Measurements from ENCODE around the gene RAB39A.
"Not testable (repeated sequence)": the region's sequence is repeated elsewhere in the genome, so short reads cannot be mapped to it uniquely, and the experiment has no call there.

The RAB39A gene, protein sequence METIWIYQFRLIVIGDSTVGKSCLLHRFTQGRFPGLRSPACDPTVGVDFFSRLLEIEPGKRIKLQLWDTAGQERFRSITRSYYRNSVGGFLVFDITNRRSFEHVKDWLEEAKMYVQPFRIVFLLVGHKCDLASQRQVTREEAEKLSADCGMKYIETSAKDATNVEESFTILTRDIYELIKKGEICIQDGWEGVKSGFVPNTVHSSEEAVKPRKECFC

DNA sequence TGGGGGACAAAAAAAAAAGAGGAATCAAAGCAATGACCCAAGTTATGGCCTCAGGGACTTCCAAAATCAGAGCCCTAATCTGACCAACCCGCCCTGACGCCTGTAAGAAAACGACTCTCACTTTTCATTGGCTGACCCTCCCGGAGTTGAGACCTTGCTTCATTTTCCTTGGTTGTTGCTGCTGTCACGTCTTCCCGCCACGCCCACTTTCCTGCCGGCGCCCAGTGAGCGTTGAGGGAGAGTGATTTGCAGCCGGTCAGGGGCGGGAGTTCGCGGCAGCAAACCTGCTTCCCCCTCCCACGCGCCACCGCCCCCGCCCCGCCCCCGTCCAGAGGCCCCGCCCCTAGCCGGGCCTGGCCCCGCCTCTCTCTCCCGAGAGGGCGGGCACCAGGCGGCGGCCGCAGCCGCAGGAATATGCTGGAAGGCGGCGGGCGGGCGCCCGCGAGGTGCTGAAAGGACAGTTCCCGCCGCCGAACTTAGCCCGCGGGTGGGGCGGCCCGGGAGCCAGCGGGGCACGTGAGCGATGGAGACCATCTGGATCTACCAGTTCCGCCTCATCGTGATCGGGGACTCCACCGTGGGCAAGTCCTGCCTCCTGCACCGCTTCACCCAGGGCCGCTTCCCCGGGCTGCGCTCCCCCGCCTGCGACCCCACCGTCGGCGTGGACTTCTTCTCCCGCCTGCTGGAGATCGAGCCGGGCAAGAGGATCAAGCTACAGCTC lies at the start of gene RAB39A:
Gene RAB39A, plus strand, starts transcription at position 403 of the 721 bp plus-strand sequence. Its CDS starts 121 bp downstream, at position 524.
- peak; percentile 96 for DNase-seq

DNA sequence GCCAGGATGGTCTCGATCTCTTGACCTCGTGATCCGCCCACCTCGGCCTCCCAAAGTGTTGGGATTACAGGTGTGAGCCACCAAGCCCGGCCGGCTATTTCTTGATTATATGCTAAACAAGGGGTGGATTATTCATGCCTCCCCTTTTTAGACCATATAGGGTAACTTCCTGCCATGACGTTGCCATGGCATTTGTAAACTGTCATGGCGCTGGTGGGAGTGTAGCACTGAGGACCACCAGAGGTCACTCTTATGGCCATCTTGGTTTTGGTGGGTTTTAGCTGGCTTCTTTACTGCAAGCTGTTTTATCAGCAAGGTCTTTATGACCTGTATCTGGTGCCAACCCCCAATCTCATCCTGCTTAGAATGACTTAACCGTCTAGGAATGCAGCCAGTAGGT lies 46.8 kb upstream of the RAB39A start:
- not testable (repeated sequence) for DNase-seq

DNA sequence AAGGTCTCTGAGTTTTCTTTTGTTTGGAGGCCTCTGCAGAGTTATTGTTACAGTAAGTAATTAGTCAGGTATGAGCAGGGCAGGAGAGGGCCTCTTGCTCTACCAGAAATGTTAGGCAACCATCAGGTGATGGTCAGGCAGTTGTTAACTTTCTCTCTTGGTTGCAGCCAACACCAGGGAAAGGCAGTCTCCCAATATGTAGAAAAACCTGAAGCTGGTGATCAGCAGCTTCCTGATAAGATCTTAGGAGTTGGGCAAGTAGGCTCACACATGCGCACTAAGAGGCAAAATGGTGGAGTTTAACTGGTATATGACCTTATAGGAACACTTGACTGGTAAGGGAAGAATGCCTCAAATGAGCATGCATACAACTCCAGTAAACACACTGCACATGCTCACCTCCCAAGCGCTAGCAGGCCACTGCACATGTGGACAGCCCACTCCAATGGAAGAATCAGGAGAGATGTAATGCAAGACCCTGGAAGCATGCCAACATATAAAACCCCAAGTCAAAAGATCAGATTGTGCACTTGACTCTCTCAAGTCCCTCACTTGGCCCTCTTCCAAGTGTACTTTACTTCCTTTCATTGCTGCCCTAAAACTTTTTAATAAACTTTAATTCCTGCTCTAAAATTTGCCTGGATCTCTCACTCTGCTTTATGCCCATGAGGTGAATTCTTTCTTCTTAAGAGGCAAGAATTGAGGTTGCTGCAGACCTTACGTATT lies 46.0 kb upstream of the RAB39A start:
- no peak for DNase-seq

GRCh38 chr11:107898270-107898669 lies 30.0 kb upstream of the RAB39A start:
- no peak for DNase-seq

DNA sequence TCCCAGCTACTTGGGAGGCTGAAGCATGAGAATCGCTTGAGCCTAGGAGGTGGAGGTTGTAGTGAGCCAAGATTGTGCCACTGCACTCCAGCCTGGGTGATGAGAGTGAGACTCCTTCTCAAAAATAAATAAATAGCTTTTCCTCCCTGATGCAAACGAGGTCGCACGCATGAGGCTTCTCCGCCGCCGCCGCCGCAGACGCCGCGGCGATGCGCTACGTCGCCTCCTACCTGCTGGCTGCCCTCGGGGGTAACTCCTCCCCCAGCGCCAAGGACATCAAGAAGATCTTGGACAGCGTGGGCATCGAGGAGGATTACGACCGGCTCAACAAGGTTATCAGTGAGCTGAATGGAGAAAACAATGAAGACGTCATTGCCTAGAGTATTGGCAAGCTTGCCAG lies 20.0 kb upstream of the RAB39A start:
- DNase-seq, result no peak

DNA sequence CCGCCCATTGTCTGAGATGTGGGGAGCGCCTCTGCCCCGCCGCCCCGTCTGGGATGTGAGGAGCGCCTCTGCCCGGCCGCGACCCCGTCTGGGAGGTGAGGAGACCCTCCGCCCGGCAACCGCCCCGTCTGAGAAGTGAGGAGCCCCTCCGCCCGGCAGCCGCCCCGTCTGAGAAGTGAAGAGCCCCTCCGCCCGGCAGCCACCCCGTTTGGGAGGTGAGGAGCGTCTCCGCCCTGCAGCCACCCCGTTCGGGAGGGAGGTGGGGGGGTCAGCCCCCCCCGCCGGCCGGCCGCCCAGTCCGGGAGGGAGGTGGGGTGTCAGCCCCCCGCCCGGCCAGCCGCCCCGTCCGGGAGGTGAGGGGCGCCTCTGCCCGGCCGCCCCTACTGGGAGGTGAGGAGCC lies 15.8 kb upstream of the RAB39A start:
- DNase-seq, result not testable (repeated sequence)

DNA sequence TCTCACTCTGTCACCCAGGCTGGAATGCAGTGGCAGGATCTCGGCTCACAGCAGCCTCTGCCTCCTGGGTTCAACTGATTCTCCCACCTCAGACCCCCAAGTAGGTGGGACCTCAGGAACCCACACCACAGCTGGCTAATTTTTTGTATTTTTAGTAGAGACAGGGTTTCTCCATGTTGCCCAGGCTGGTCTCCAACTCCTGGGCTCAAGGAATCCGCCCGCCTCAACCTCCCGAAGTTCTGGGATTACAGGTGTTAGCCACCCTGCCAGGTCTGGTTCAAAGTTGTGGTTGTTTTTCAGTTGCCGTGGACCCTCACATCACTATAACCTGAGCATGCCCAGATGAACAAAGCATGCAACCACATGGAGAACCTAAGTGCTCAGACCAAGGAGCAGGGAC lies 13.0 kb upstream of the RAB39A start:
- DNase-seq, result no peak

DNA sequence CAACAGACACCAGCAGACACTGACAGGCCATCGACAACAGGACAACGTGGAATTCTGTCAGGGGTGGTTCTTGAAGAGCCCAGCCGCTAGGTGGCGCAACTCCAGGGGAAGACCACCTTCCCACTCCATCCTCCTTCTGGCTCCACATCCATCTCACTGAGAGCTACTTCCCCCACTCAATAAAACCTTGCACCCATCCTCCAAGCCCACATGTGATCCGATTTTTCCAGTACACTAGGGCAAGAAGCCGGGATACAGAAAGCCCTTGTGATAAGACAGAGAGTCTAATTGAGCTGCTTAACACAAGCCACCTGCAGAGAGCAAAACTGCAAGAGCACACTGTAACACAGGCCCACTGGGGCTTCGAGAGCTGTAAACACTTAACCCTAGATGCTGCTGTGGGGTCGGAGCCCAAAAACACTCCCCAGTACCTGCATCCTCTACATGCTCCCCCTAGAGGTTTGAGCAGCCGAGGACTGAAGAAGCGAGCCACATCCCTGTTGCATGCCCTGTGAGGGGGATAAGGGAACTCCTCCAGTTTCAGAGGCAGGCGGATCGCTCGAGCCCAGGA lies 11.5 kb upstream of the RAB39A start:
- DNase-seq, result no peak

DNA sequence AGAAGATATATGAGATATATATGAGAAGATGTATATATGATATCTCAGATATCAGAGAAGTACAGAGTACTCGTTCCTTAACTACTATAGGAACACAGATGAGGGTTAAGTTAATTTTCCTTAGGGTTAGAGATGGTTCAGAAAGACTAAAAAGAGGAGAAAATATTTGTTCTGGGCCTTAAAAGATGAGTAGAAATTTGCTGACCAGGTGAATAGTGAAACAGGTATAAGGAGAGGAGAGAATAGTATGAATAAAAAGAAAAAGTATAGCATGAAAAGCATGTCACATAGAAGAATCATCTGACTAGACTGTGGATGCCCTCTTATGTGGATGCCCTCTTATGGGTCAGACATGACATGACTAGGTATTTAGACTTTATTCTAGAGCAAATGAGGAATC lies 6.3 kb upstream of the RAB39A start:
- no peak for DNase-seq

DNA sequence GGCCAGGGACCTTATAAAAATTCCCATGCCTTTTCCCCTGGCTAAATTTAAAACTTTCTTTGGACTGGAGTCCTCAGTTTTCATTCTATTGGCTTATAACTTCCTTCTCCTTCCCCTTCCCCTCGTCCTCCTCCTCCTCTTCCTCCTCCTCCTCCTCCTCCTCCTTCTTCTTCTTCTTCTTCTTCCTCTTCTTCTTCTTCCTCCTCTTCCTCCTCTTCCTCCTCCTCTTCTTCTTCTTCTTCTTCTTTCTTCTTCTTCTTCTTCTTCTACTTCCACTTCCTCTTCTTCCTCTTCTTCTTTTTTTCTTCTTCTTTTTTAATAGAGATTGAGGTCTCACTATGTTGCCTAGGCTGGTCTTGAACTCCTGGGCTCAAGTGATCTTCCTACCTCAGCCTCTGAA lies 4.7 kb upstream of the RAB39A start:
- DNase-seq, result not testable (repeated sequence)

DNA sequence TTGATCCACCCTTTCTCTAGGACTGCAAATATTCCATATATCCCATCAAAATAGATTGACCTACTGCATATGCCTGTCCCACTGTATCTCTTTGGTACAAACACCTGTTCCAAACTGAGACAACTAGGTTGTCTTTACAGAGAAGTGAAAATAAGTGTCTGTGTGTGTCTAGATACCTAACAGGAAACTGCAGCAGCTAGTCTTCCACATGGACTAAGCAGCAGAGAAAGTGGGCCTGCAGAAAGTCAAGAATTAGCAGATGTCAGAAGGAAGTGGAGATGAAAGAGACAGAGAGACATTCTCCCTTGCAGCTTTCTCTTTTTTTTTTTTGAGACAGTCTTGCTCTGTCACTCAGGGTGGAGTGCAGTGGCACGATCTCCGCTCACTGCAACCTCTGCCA lies 3.9 kb upstream of the RAB39A start:
- no peak for DNase-seq

DNA sequence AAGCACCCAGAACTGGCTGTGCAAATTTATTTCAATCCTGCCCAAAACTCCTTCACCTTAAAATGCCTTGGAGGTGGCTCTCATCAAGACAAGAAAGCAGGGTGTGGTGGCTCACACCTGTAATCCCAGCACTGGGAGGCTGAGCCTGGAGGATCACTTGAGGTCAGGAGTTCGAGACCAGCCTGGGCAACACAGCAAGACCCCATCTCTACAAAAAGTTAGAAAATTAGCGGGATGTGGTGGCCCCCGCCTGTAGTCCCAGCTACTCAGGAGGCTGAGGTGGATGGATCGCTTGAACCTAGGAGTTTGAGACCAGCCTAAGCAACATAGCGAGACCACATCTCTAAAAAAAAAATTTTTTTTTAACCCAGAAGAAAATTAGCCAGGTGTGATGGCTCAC lies 689 bp upstream of the RAB39A start:
- DNase-seq, result no peak

GRCh38 chr11:107928767-107929507 lies 689 bp downstream of the RAB39A start:
- DNase-seq, result peak; percentile 53

GRCh38 chr11:107929611-107930200 lies 1.5 kb downstream of the RAB39A start:
- no peak for DNase-seq

GRCh38 chr11:107931206-107931605 lies 3.0 kb downstream of the RAB39A start:
- no peak for DNase-seq

- no peak for DNase-seq
Measured at GRCh38 chr11:107947904-107948303, 19.7 kb downstream of the RAB39A start.

GRCh38 chr11:107948328-107948727 lies 20.1 kb downstream of the RAB39A start:
- DNase-seq, result not testable (repeated sequence)

DNA sequence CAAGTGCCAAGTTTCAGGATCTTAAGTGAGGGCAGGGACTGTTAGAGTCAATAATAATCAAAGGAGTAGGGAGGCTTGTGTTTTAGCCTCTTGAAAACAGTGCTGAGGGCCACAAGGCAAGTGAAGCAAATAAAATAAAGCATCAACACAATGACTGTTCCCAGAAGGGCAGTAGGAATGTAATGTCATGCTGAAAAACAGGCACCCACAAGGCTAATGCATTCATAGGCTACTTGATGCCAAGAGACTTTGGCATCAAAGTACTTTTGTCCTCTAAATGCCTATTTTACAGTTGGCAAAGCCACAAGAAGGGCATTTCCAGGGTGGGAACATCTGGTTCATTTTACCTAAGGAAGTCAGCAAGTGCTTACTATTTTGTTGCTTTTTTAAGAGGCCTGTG lies 22.9 kb downstream of the RAB39A start:
- DNase-seq, result no peak

DNA sequence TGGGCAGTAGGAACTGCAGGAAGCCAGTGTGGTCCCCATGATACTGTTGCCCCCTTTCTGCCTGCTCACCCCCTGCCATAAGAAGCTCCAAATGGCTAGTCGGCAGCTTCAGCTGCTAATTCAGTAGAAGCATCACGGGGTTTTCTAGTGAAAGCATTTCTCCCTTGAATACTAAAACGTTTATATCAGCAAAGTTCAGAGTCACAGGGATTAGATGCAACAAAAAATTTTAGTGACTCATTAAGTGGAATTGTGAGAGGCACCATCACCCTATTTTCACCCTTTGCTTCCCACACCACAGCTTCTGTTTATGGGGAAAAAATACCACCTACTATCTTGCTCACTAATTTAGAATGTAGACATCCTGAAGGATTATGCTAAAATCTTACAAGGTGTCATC lies 25.2 kb downstream of the RAB39A start:
- DNase-seq, result no peak

GRCh38 chr11:107956543-107956942 lies 28.3 kb downstream of the RAB39A start:
- DNase-seq, result peak; percentile 15

DNA sequence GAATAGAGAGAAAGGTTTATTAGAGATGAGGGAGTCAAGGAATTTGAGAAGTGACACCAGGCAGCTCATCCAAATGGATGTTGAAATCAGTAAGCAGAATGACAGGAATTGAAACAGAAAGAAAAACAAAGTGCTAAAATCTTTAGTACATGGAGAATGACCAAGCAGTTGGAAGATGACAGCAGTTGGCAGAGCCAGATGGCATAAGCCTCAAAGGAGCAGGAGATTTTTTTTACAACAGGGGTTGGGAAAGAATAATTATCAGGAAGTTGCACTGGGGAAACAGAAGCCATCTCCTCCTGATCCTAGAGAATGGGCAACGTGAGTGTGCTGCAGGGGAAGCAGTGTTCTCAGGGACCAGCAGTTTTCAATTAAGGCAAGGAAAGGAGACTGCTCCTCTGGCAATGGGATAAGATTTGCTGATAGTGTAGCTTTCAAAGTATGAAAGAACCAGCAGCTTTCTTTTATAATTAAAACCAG lies 28.9 kb downstream of the RAB39A start:
- DNase-seq, result peak; percentile 84

GRCh38 chr11:107961480-107961879 lies 33.2 kb downstream of the RAB39A start:
- no peak for DNase-seq
